Neural crest cell (in vitro differentiated cells): Measurements from ENCODE around the gene AHI1. TPM values are rescaled to one million over a fixed set of nuclear protein-coding genes. Genes with fewer than 3 reads are reported as not detected.
A peak's percentile ranks its signal among the peaks of the same experiment; 100 is the strongest.

Experiments used
- DNase-seq: peaks from one replicate; pipeline ENCODE4 v3.0.0; 2021; ENCODE audit warnings: low read depth, mixed read lengths, low spot score
- H3K27ac Mint-ChIP-seq: one replicate; pipeline ENCODE4 v1.8.0; 2021; ENCODE audit warnings: mild to moderate bottlenecking, mixed read lengths; ENCODE audit not compliant: unreplicated experiment
- H3K27me3 Mint-ChIP-seq: 2 replicates; pipeline ENCODE4 v1.8.0; 2021; ENCODE audit warnings: low read depth, mild to moderate bottlenecking, mixed read lengths
- H3K36me3 Mint-ChIP-seq: 2 replicates; pipeline ENCODE4 v1.8.0; 2021; ENCODE audit warnings: low read depth, mild to moderate bottlenecking, mixed read lengths
- H3K4me1 Mint-ChIP-seq: 2 replicates; pipeline ENCODE4 v1.8.0; 2021; ENCODE audit warnings: mixed read lengths
- H3K4me3 Mint-ChIP-seq: one replicate; pipeline ENCODE4 v1.8.0; 2021; ENCODE audit warnings: mild to moderate bottlenecking, mixed read lengths
- H3K9me3 Mint-ChIP-seq: 2 replicates; pipeline ENCODE4 v1.8.0; 2021; ENCODE audit warnings: mixed read lengths
- CTCF ChIP-seq: fragments of 200-600 bp; sonication (generic); conservative IDR thresholded peaks from 2 replicates; pipeline ENCODE4 v1.5.0; 2021; ENCODE audit warnings: antibody characterized with exemption, mild to moderate bottlenecking
- total RNA-seq: library from RNA; stranded (reverse); gene quantifications from 2 replicates; pipeline ENCODE4 v1.2.1, GENCODE V29; 2021

Gene AHI1
- total RNA-seq, 1 donor from 2014 or later = 27.6 TPM

- H3K36me3 Mint-ChIP-seq = peaks cover 6% of the 10 kb centered on the region
- no peaks in the 10 kb centered on the region for H3K4me1 Mint-ChIP-seq
- H3K27me3 Mint-ChIP-seq = no peaks in the 10 kb centered on the region
- no peaks in the 10 kb centered on the region for H3K9me3 Mint-ChIP-seq
- H3K27ac Mint-ChIP-seq = no peak overlapping the region
- TF ChIP-seq CTCF = no peak
- H3K4me3 Mint-ChIP-seq = no peak overlapping the region
- DNase-seq = no peak
Observed at GRCh38 chr6:135419162-135419561, 78.4 kb downstream of the AHI1 start.

GRCh38 chr6:135418040-135418760 lies 79.3 kb downstream of the AHI1 start:
- peaks cover 8% of the 10 kb centered on the region for H3K36me3 Mint-ChIP-seq
- DNase-seq = no peak
- no peaks in the 10 kb centered on the region for H3K9me3 Mint-ChIP-seq
- no peaks in the 10 kb centered on the region for H3K4me1 Mint-ChIP-seq
- no peak for TF ChIP-seq CTCF
- no peak overlapping the region for H3K27ac Mint-ChIP-seq
- no peaks in the 10 kb centered on the region for H3K27me3 Mint-ChIP-seq
- no peak overlapping the region for H3K4me3 Mint-ChIP-seq

GRCh38 chr6:135412761-135413160 lies 84.8 kb downstream of the AHI1 start:
- H3K27ac Mint-ChIP-seq = no peak overlapping the region
- no peak for TF ChIP-seq CTCF
- no peaks in the 10 kb centered on the region for H3K27me3 Mint-ChIP-seq
- no peak for DNase-seq
- H3K9me3 Mint-ChIP-seq = no peaks in the 10 kb centered on the region
- H3K36me3 Mint-ChIP-seq = peaks cover 8% of the 10 kb centered on the region
- H3K4me1 Mint-ChIP-seq = no peaks in the 10 kb centered on the region
- no peak overlapping the region for H3K4me3 Mint-ChIP-seq

GRCh38 chr6:135411849-135412248 lies 85.7 kb downstream of the AHI1 start:
- H3K9me3 Mint-ChIP-seq = no peaks in the 10 kb centered on the region
- H3K27ac Mint-ChIP-seq = no peak overlapping the region
- no peak overlapping the region for H3K4me3 Mint-ChIP-seq
- peaks cover 8% of the 10 kb centered on the region for H3K36me3 Mint-ChIP-seq
- no peak for DNase-seq
- H3K4me1 Mint-ChIP-seq = no peaks in the 10 kb centered on the region
- no peak for TF ChIP-seq CTCF
- H3K27me3 Mint-ChIP-seq = no peaks in the 10 kb centered on the region

- Mint-ChIP-seq H3K27me3 (no peaks in the 10 kb centered on the region), H3K36me3 (peaks cover 8% of the 10 kb centered on the region), H3K4me1 (no peaks in the 10 kb centered on the region), H3K9me3 (no peaks in the 10 kb centered on the region), H3K4me3 (no peak overlapping the region), H3K27ac (no peak overlapping the region)
- TF ChIP-seq CTCF = peak; percentile 56
- DNase-seq = no peak
Observed at GRCh38 chr6:135411339-135411738, 86.2 kb downstream of the AHI1 start.
